Measurements from ENCODE around the gene POLR1E.
"Not testable (repeated sequence)": the region's sequence is repeated elsewhere in the genome, so short reads cannot be mapped to it uniquely, and the experiment has no call there.

The POLR1E gene

DNA sequence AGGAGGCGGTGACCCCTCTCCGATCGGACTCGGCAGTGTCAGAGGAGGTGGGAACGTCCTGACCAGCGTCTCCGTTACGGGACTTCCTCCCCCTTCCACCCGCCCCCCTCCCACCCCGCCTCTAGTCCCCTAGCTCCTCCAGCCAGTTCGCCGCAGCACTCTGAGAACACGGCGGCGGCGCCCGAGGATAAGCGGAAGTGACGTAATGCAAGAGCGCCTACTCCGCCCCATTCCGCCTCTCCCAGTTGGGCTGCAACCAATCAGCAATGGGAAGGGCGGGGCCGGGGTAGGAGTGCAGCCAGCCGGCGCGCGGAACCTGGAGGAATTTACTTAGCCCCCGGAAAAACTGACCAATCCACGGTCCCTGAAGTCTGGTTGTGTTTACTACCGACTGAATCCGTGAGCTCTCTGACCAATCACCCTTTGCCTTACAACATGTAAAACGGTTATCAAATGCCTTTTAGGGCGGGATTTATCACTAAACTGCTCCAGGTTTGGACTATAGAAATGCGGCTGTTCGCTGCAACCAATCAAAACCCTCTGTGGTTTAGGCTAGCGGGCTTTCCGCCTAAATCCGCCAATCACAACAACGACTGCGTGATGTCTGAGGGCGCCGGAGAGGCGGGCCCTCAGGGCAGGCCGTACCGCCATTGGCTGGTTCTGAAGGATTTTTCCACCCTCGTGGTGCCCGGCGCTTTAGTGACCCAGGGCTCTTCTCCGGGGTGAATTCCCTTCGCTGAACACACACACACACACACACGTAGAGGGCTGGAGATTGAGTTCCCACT lies 20.3 kb upstream of the POLR1E start, which contains the start of gene ZBTB5:
Gene ZBTB5 (minus strand): TSS at position 202 of the 788 bp plus-strand sequence. CDS start 22,899 bp downstream, outside the sequence.
- peak; percentile 99 for DNase-seq

DNA sequence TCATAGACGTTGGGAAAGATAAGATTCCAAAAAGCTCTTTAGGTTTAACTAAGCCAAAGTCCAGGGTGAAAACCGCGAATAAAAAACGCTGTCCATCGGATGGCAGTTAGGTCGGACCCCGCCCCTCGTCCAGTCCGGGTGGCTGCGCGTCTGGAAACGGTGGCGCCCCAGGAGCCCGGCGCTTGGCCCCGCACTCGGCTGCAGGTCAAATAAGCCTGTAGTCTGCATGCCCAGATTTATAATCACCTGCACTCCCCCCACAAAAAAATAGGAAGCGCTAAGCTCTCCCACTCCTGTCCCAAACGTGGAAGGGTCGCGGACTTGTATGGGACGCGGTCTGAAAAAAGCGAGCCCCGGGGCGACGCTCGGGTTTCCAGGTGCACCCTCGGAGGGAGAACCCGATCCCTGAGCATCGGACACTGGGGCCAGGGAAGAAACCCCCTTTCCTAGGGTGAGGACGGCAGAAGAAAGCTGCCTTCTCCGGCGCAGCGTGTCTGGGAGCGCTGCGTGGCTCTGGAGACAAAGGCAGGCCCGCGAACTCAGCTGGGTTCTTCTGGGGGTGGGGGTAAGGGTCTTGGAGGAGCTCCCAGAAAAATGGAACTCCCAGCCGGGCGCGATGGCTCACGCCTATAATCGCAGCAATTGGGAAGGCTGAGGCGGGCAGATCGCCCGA lies 19.6 kb upstream of the POLR1E start:
- DNase-seq, result peak; percentile 33

DNA sequence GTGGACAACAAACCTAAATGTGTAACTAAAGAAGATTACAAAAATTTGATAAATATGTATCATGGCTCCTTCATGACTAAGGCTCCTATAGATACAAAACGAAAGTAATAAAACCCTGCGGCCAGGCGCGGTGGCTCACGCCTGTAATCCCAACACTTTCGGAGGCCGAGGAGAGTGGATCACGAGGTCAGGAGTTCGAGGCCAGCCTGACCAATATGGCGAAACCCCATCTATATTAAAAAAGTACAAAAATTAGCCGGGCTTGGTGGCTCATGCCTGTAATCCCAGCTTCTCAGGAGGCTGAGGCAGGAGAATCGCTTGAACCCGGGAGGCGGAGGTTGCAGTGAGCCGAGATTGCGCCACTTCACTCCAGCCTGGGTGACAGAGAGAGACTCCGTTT lies 18.2 kb upstream of the POLR1E start:
- DNase-seq, result not testable (repeated sequence)

GRCh38 chr9:37468620-37469019 lies 17.1 kb upstream of the POLR1E start:
- no peak for DNase-seq

- no peak for DNase-seq
These were observed 13.6 kb upstream of the POLR1E start for GRCh38 chr9:37471942-37472684.

DNA sequence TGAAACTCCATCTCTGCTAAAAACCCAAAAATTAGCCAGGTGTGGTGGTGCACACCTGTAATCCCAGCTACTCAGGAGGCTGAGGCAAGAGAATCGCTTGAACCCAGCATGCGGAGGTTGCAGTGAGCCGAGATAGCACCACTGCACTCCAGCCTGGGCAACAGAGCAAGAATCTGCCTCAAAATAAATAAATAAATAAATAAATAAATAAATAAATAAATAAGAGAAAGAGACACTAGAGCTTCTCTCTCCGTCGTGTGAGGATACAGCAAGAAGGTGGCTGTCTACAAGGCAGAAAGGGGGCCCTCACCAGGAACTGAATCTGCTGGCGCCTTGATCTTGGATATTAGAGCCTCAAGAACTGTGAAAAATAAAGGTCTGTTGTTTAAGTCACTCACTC lies 11.8 kb upstream of the POLR1E start:
- DNase-seq, result not testable (repeated sequence)

GRCh38 chr9:37474438-37474837 lies 11.3 kb upstream of the POLR1E start:
- DNase-seq, result no peak

GRCh38 chr9:37476930-37477329 lies 8.8 kb upstream of the POLR1E start:
- no peak for DNase-seq

- not testable (repeated sequence) for DNase-seq
These were observed 8.3 kb upstream of the POLR1E start for GRCh38 chr9:37477443-37477842.

GRCh38 chr9:37477987-37478619 lies 7.6 kb upstream of the POLR1E start:
- DNase-seq, result not testable (repeated sequence)

DNA sequence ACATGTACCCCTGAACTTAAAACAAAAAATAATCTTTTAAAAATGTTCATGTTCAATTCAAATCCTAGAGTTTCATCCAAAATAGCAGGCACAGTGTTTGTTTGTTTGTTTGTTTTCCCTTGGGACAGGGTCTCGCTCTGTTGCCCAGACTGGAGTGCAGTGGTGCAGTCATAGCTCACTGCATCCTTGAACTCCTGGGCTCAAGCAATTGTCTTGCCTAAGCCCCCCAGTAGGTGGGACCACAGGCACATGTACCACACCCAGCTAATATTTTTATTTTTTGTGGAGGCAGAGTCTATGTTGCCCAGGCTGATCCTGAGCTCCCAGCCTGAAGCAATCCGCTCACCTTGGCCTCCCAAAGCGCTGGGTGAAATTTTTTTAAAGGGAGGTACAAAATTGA lies 5.0 kb upstream of the POLR1E start:
- no peak for DNase-seq

- DNase-seq, result no peak
These were observed 488 bp downstream of the POLR1E start for GRCh38 chr9:37486256-37486615.

DNA sequence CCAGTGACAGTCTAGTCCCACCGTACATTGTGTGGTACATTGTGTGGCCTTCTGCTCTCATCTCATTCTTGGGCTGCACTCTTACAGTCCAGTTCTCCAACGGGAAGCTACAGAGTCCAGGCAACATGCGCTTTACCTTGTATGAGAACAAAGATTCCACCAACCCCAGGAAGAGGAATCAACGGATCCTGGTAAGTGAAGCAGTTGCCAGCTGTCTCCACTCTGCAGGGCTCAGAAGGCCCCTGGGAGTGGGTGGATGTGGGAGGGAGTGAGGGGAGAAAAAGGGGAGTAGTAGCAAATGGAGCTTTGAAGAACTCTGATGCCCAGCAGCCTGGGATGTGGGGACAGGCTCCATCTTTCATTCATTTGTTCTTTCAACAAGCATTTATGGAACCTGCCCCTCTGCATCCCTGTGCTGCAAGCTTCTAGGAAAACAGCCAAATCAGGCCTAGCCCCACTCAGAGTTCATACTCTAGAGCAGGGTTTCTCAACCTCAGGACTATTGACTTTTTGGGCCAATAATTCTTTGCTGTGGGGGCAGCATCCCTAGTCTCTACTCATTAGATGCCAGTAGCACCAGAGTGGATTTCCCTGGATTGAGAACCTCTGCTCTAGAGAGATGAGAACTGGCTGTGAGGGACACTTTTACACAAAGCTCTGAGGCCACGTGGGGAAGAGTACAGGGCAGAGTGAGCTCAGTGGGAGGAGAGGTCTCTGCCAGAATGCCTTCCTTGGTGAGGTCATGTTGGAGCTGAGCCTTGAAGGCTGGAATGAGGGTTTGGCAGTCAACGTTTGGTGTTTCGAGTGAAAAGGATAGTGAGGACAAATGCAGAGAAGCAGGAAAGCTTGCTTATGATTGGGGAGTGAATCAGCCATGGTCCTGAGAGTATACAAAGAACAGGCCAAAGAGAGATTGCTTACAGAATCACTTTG lies 1.1 kb downstream of the POLR1E start:
- no peak for DNase-seq

GRCh38 chr9:37491939-37492338 lies 6.2 kb downstream of the POLR1E start:
- no peak for DNase-seq

DNA sequence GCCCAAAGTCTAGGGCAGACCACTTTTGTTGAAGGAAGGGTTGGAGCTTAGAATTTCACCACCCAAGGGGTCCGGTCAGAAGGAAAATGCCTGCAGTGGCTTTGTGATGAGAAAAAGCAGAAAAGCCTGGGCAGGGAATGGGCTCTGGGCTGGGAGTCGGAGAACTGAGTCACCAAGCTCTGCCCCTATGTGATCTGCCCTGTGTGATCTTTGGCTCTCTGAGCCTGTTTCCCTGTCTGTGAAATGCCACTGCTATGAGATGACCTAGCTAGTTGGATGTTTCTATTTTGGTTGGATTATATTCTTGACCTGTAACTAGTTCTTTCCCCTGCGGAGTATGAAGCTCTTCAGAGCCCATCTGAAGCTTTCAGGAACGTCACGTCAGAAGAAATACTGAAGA lies 9.8 kb downstream of the POLR1E start:
- DNase-seq, result no peak

DNA sequence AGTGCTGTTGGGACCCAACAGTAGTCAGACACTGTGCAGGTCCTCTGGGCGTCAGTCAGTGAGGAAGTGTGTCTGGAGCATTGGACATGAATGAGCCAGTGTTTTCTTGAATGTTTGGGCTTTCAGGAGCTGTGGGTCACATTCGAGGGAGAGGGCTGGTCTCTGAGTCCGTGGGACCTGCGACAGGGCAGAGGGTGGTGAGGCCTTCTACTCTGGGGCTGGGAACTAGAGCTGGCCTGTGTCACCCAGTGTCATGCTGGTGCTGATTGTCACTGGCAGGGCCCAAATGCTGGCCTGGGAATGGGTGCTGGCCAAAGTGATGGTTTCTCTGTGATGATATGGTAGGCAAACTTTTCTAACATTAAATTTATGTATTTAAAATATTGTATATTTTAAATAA lies 10.3 kb downstream of the POLR1E start:
- no peak for DNase-seq

GRCh38 chr9:37497320-37497719 lies 11.6 kb downstream of the POLR1E start:
- no peak for DNase-seq

- no peak for DNase-seq
These were observed 12.7 kb downstream of the POLR1E start for GRCh38 chr9:37498457-37498856.

DNA sequence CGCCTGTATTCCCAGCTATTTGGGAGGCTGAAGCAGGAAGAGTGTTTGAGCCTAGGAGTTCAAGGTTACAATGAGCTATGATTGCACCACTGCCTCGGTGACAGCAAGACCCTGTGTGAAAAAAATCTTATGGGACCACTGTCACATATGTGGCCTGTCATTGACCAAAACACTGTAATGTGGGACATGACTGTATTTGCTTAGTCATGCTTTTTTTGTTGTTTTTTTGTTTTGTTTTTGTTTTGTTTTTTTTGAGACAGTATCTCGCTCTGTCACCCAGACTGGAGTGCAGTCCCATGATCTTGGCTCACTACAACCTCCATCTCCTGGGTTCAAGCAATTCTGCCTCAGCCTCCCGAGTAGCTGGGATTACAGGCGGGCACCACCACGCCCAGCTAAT lies 13.5 kb downstream of the POLR1E start:
- no peak for DNase-seq

- DNase-seq, result no peak
These were observed 16.3 kb downstream of the POLR1E start for GRCh38 chr9:37501957-37502596.

DNA sequence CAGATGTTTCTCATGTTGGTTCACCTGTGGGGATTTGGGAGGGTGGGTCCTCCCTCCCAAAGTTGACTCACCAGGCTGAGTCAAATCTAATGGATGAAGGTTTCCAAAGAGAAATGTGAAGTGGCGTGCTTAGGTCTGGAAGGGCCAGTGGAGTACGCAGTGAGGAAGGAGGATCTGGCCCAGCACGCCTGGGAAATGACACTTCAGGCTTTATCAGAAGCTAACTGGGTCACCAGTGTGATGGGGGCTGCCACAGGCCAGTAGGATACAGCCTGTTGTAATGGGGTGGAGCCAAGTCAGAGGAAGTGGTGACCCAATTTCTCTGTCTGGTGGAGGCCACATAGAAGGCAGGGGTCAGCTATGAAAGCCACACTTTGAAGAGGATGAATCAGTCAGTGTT lies 18.0 kb downstream of the POLR1E start:
- peak; percentile 21 for DNase-seq

- DNase-seq, result no peak
These were observed 18.9 kb downstream of the POLR1E start for GRCh38 chr9:37504605-37505004.

Measured in stimulated activated CD4-positive, alpha-beta T cell treated with anti-CD3 and anti-CD28 coated beads, Interleukin-4, amount 100 ng/mL, for 24 hours (primary cell).